Activated gamma-delta T cell (primary cell): ENCODE data around the gene PIP5K1B.
"Not testable (repeated sequence)": the region's sequence is repeated elsewhere in the genome, so short reads cannot be mapped to it uniquely, and the experiment has no call there.

Experiments used
- DNase-seq: peaks from one replicate; lab custom pipeline; 2025; lab: John Stamatoyannopoulos, UW

Gene PIP5K1B

DNA sequence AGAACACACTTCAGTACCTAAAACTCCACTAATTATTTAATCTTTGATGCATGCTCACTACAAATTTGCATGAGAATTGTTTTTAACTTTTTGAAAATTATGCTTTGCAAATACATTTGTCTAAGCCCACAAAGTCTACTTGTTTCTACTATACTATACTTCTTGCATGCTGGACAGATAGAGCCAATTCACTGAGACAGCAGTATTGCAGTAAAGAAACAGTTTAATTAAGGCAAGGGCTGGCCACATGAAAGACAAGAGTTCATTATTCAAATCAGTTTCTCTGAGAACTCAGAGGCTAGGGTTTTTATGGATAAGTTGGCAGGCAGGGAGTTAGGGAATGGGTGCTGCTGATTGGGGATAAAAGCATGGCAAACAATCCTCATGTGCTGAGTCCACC, 324.5 kb downstream of the PIP5K1B start:
- no peak for DNase-seq

DNA sequence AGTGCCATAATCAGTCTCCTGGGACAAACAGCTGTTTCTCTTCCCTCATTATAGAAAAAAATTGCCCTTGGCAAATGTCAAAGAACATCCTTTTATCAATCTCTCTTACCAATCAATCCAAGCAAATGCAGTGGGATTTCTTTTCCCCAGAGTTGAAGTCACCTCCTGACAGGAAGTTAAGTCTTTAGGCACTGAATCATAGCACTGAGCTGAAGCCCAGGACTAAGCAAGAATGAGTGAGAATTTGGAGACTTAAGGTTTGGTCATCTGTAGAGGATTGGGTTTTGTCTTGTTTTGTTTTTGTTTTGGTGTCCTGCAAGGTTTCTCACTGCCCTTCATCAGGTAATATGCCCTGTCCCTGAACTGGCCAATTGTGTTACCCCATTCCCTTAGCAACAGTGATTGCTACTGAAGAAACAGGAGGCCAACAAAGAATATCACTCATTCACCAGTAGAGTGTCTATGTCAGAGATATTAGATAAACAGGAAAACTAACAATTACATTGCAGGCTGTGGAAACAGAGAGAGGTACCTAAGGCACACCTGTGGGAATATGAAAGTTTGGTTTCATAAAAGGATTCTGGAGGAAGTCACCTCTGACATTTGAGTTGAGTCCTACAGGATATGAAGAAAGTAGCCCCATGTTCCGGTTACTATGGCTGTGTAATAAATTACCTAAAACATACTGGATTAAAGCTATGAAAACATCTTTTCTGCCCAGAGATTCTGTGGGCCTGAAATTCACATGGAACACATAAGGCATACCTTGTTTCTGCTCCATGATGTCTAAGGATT, 326.0 kb downstream of the PIP5K1B start:
- no peak for DNase-seq

DNA sequence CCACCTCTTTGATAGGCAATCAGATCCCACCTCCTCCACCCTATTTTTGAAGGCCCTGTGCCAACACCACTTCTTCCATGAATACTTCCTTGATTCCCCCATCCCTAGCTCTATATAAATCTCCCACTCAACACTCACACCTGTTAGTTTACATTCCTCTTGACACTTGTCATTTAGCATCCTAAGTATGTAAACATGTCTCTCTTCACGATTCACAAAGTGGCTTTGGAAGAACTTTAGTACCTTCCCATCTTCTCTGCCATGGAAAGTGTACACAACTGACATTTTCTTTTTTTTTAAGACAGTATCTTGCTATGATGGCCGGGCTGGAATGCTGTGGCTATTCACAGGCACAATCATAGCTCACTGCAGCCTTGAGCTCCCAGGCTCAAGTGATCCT, 329.0 kb downstream of the PIP5K1B start:
- DNase-seq: no peak

DNA sequence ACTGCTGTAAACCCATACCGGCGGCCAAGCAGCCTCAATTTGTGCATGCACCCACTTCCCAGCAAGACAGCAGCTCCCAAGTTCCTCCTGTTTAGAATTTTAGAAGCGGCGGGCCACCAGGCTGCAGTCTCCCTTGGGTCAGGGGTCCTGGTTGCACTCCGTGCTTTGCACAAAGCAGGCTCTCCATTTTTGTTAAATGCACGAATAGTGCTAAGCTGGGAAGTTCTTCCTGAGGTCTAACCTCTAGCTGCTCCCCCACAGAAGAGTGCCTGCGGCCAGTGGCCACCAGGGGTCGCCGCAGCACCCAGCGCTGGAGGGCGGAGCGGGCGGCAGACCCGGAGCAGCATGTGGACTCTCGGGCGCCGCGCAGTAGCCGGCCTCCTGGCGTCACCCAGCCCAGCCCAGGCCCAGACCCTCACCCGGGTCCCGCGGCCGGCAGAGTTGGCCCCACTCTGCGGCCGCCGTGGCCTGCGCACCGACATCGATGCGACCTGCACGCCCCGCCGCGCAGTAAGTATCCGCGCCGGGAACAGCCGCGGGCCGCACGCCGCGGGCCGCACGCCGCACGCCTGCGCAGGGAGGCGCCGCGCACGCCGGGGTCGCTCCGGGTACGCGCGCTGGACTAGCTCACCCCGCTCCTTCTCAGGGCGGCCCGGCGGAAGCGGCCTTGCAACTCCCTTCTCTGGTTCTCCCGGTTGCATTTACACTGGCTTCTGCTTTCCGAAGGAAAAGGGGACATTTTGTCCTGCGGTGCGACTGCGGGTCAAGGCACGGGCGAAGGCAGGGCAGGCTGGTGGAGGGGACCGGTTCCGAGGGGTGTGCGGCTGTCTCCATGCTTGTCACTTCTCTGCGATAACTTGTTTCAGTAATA, 330.6 kb downstream of the PIP5K1B start, which contains the start of gene FXN:
FXN (plus strand) TSS at position 315 of the 871 bp plus-strand sequence; CDS start at position 346, 31 bp downstream.
- DNase-seq: peak; percentile 61

DNA sequence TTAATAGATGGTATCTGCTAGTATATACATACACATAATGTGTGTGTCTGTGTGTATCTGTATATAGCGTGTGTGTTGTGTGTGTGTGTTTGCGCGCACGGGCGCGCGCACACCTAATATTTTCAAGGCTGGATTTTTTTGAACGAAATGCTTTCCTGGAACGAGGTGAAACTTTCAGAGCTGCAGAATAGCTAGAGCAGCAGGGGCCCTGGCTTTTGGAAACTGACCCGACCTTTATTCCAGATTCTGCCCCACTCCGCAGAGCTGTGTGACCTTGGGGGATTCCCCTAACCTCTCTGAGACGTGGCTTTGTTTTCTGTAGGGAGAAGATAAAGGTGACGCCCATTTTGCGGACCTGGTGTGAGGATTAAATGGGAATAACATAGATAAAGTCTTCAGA, 331.3 kb downstream of the PIP5K1B start:
- no peak for DNase-seq

DNA sequence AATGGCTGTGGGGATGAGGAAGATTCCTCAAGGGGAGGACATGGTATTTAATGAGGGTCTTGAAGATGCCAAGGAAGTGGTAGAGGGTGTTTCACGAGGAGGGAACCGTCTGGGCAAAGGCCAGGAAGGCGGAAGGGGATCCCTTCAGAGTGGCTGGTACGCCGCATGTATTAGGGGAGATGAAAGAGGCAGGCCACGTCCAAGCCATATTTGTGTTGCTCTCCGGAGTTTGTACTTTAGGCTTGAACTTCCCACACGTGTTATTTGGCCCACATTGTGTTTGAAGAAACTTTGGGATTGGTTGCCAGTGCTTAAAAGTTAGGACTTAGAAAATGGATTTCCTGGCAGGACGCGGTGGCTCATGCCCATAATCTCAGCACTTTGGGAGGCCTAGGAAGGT, 331.8 kb downstream of the PIP5K1B start:
- no peak for DNase-seq

DNA sequence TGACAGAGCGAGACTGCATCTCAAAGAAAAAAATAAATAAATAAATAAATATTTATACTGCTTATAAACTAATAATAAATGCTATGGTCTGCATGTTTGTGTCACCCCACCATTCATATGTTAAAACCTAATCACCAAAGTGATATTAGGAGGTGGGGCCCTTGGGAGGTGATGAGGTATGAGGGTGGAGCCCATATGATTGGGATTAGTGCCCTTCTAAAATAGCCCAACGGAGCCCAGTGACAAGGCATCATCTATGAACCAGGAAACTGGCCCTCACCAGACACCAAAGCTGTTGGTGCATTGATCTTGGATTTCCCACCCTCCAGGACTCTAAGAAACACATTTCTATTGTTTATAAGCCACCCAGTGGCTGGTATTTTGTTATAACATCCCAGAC, 335.6 kb downstream of the PIP5K1B start:
- DNase-seq: no peak

DNA sequence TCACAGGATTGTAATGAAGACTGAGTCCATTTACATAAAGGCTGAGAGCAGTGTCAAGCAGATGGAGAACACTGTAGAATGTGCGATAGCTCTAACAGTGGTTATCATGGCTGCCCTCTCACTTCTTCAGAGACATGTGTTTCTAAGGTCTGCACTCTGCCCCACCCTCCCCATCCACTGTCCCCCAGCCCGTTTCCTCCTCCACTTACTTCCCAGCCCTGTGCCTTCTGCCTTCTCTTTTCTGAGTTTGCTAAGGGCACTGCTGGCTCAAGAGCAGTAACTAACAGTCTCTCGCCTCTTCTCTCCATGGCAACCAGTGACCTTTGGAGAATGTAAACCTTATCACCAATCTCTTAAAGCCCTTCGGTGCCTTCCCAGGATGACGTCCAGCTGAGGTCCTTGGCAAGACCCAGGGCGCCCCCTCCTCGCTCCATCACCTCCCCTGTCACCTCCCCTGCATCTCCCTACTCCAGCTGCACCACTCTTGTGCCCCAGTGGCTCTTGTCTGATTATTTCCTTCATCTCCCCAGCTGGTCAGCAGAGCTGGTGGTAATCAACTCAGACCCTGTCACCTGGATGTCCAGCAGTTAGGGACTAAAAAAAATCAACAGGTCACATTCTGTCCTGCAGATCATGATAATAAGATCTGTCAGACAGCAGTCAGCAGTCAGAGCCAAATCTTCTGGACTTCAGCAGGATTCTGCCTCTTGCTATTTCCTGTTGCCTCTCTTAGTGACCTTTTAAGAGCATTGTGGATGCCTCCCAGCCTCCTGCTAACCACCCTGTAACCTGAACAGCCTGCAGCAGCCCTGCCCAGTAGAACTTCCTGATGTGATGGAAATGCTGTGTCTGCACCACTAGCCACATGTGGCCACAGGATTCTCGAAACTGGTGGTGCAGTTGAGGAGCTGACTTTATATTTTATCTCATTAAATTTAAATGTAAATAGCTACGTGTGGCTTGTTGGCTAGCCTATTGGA, 339.5 kb downstream of the PIP5K1B start:
- DNase-seq: no peak

DNA sequence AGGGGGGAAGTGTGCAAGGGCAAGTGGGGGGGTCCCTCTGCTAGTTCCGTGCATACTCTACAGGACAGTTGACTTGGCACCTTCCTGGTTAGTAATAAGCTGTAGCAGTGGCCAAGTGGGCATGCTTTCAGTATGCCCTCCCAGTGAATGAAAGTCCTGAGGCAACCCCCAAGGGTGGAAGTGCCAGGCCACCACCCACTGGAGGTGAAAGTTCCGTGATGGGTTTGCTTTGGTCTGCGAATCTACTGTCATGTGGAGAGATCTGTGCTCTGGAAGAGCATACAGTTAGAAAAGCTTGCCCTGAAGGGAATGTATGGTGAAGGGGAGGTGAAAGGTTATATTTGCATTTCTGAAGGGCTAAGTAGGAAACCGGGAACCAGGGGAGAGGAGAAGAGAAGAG, 340.8 kb downstream of the PIP5K1B start:
- DNase-seq: no peak

DNA sequence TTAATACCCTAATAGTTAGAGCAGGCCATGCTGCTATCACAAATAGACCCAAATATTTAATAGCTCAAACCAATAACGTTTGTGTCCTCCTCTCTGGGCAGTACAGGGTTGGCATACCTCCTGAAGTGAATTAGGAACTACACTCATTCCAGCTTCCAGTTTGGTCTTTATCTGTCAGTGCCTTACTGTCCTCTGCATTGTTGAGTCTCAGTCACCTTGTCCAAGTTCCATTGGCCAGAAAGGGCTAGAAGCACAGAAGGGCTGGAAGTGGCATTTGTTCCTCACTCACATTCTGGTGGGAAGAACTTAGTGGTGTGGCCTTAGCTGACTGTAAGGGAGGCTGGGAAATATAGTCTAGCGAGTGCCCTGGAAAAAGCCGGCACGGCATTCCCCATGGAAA, 341.7 kb downstream of the PIP5K1B start:
- no peak for DNase-seq

DNA sequence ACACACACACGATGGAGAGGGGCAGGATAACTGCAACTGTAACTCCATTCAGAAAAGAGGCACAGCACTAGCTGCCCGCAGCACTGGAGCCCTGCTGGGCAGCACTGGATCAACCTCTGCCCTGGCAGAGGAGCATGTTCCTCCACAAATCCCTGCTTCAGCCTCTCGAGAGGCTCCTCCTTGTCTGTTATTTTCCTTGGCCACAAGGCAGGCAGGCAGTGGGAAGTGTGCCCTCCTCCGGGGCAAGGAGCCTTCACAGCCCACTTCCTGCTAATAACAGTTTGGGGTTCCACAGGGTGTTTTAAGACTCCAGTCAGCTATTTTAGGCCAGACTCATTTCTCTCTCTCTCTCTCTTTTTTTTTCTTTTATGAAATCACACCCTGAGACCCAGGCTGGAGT, 342.3 kb downstream of the PIP5K1B start:
- DNase-seq: no peak

DNA sequence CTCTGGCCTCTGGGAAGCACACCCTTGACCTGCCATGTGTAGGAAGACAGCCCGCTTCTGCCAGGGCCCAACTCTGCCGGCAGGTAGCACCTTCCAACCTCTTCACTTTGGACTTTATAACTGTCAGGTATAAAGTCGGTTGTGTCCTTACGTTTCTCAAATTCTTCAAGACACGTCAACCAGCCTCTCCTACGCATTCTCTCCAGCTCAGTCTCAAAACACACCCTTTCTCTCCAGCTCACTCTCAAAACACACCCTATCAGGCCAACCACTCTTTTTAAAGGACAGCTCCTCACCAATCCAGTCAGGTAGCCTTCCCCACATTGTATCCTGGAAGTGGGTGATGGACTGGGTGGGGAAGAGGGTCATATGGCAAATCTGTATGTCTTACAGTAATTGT, 344.1 kb downstream of the PIP5K1B start:
- no peak for DNase-seq

DNA sequence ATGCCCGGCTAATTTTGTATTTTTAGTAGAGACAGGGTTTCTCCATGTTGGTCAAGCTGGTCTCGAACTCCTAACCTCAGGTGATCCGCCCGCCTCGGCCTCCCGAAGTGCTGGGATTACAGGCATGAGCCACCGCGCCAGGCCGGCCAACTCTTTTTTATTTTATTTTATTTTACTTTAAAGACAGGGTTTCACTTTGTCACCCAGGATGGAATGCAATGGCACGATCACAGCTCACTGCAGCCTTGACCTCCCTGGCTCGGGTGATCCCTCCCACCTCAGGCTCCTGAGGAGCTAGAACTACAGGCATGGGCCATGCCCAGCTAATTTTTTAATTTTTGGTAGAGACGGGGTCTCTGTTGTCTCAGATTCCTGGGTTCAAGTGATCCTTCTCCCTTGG, 345.9 kb downstream of the PIP5K1B start:
- DNase-seq: not testable (repeated sequence)

DNA sequence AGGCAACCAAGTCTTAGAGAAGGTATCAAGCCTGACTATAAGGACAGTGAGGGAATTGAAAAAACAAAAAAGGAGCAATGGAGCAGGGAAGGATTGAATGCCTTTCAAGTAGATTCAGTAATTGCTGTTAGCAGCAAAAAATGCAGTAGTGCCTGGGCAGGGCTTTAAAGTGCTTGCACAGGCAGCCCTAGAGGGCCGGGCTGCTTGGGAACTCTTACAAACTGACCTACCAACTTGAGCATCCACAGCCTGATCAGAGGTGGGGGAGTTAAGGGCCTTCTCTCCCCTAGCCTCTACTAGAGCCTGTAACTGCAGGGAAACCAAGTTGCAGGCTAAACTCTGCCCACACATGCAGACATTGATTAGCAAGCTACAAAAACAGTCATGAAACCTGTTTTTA, 349.9 kb downstream of the PIP5K1B start:
- DNase-seq: no peak

DNA sequence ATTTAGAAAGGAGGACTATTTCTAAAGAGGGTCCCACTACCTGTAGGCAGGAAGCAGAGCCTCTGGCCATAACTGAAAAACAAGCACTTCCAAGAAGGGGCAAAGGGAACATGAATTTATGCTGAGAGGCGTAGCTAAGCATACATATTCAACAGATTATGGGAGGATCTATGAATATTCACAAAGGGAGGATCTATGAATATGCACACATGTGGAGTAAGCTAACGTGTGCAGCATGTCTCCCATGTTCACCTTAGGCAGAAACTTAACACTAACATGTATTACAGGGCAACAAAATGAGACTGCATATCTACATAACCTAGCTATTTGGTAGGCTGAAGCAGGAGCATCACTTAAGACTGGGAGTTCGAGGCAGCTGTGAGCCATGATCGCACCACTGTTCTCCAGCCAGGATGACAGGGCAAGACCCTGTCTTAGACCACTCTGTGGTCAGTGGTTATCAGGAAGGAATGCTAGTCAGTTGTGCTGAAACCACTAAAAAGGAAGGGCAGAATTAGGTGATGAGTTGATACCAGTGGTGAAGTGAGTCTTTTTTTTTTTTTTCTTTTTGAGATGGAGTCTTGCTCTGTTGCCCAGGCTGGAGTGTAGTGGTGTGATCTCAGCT, 351.3 kb downstream of the PIP5K1B start:
- DNase-seq: no peak

DNA sequence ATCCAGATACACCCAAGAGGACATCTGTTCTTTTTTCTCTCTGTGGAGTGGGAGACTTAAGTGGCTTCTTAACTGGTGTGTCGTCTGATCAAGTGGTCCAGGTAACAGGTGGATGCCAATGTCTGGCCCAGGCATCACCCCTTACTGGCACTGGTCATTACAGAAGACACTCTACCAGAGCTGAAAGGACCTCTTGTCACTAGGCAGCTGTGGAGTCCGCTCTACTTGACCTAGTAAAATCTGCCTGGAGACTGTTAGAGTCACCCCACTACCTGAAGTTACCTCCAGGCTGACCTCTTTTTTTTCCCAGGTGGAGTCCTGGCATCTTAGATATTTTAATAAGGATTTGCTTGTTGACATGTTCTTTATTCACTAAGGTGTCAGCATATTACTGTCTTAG, 353.1 kb downstream of the PIP5K1B start:
- DNase-seq: no peak
